Measurements from ENCODE around the gene MRGPRG.

GRCh38 chr11:3216027-3216525 lies 2.5 kb downstream of the MRGPRG start:
- TF ChIP-seq CTCF (IDR thresholded peaks at IDR 0.05): no peak
- TF ChIP-seq POLR2A (IDR thresholded peaks at IDR 0.05): no peak
- no peak for TF ChIP-seq POLR2AphosphoS5 (IDR thresholded peaks at IDR 0.05)
